Spleen (tissue), 11 donors: ENCODE data around the gene RNF212. TPM values are rescaled to one million over a fixed set of nuclear protein-coding genes. Genes with fewer than 3 reads are reported as not detected.
"Not testable (repeated sequence)": the region's sequence is repeated elsewhere in the genome, so short reads cannot be mapped to it uniquely, and the experiment has no call there.

Experiments used
- DNase-seq: peaks from one replicate; pipeline ENCODE4 v3.0.0-alpha.2; 2020
- H3K27ac ChIP-seq, 8 donors: fragments of 200-600 bp; sonication (generic) in 7 of 8; 1 replicate in 4 of 8; 2 replicates in 4 of 8; pipeline versions ENCODE4 v1.5.0 to v1.8.0; 2016 to 2021; ENCODE audit warnings: inconsistent platforms in 4 of 8, mild to moderate bottlenecking in 4 of 8, moderate library complexity in 1 of 8
- H3K27me3 ChIP-seq, 7 donors: fragments of 200-600 bp; sonication (generic) in 6 of 7; replicated peaks in 1 of 7; 1 replicate in 4 of 7; 2 replicates in 3 of 7; pipeline versions ENCODE4 v1.5.0 to v1.8.0; 2016 to 2021; ENCODE audit warnings: inconsistent platforms in 3 of 7, mild to moderate bottlenecking in 1 of 7
- H3K36me3 ChIP-seq, 6 donors: fragments of 200-600 bp; sonication (generic) in 5 of 6; 1 replicate in 4 of 6; 2 replicates in 2 of 6; pipeline versions ENCODE4 v1.5.0 to v1.8.0; 2016 to 2021; ENCODE audit warnings: inconsistent platforms in 2 of 6
- H3K4me1 ChIP-seq, 6 donors: fragments of 200-600 bp; sonication (generic) in 5 of 6; 1 replicate in 3 of 6; 2 replicates in 3 of 6; pipeline versions ENCODE4 v1.5.0 to v1.8.0; 2016 to 2021; ENCODE audit warnings: inconsistent platforms in 3 of 6
- H3K4me3 ChIP-seq, 8 donors: fragments of 200-600 bp; sonication (generic) in 7 of 8; 1 replicate in 4 of 8; 2 replicates in 4 of 8; pipeline versions ENCODE4 v1.5.0 to v1.8.0; 2016 to 2021; ENCODE audit warnings: inconsistent platforms in 4 of 8, mild to moderate bottlenecking in 4 of 8, moderate library complexity in 2 of 8
- H3K9me3 ChIP-seq, 8 donors: fragments of 200-600 bp; sonication (generic) in 7 of 8; 1 replicate in 4 of 8; 2 replicates in 4 of 8; pipeline versions ENCODE4 v1.5.0 to v1.8.0; 2016 to 2021; ENCODE audit warnings: inconsistent platforms in 4 of 8
- CTCF ChIP-seq, 11 experiments: fragments of 200-600 bp in 7 of 11; fragments of 450-650 bp in 4 of 11; sonication (generic) in 4 of 11; IDR thresholded peaks in 8 of 11; conservative IDR thresholded peaks in 3 of 11; 1 replicate in 7 of 11; 2 replicates in 4 of 11; pipeline versions ENCODE4 v1.4.0 to v1.8.0; 2016 to 2021; ENCODE audit warnings: antibody characterized with exemption in 11 of 11, inconsistent platforms in 4 of 11, mild to moderate bottlenecking in 1 of 11
- POLR2A ChIP-seq, 3 donors: fragments of 450-650 bp; IDR thresholded peaks; one replicate each; pipeline ENCODE4 v1.5.1; 2017; ENCODE audit warnings: antibody characterized with exemption in 3 of 3, mild to moderate bottlenecking in 1 of 3
- POLR2AphosphoS5 ChIP-seq, 3 donors: sonication (generic); formaldehyde crosslinking; IDR thresholded peaks; one replicate each; pipeline ENCODE4 v1.5.1; 2017; ENCODE audit warnings: antibody characterized with exemption in 3 of 3
- WGBS, 5 donors: extraction: QIAGEN DNeasy Blood & Tissue Kit in 3 of 5; methylation state at CpG; one replicate each; pipeline versions ENCODE4 v1.1.5 to v1.1.7; 2013 to 2018; 5-methylcytosine and 5-hydroxymethylcytosine counted together
- intact Hi-C: fragments of 100-400 bp; cut with DNase I; formaldehyde crosslinking; loops from one replicate; pipeline ENCODE4 v1.15.0; 2023; ENCODE audit warnings: low total_unique reads
- polyA plus RNA-seq, 3 donors: library from polyadenylated mRNA; stranded (reverse); fragments of 200-250 nt; gene quantifications; one replicate each; pipeline ENCODE4 v1.2.1, GENCODE V29; 2013
- total RNA-seq, 7 donors: library from RNA; depleted of rRNA in 3 of 7; stranded (reverse); fragments of >200 nt in 3 of 7; fragmentation: NEBNext Ultra II Directional in 4 of 7; extraction: Animal tissue kit (Norgen Biotek cat#: 25700) in 4 of 7; gene quantifications; one replicate each; pipeline versions ENCODE4 v1.1.0 to v1.2.1, GENCODE V29; 2016 to 2021
- donor health status: healthy with polysubstance abuse.
- donor health status: DM: no; HTN: no; CAD: no; lungs with moderate emphysema.
- donor health status: DM: no; HTN: no; CAD: no.
- donor health status: Bipolar disorder and iron deficiency.
- donor health status: healthy.
- donor health status: DM: no; HTN: no; CAD: no.
- donor health status: DM: yes; HTN: yes; CAD: no.

Gene RNF212
- total and polyA plus RNA-seq, 10 donors: 0.46 to 5.6 (median 2.2) TPM

- Histone ChIP-seq H3K27me3 (peaks cover 0 to 9% (median 0%) of the 10 kb centered on the region in 7 donors), H3K36me3 (no peaks in the 10 kb centered on the region), H3K4me1 (peaks cover 0 to 32% (median 8%) of the 10 kb centered on the region in 6 donors), H3K9me3 (no peaks in the 10 kb centered on the region), H3K4me3 (no peak overlapping the region), H3K27ac (peak overlapping the region in 1 of 8 donors; percentile 18)
- TF ChIP-seq POLR2AphosphoS5 (IDR thresholded peaks at IDR 0.05) (peak in 1 of 3 donors; percentile 58), POLR2A (IDR thresholded peaks at IDR 0.05) (no peak), CTCF (IDR thresholded peaks at IDR 0.05 in 8 of 11, conservative IDR thresholded peaks at IDR 0.05 in 3 of 11) (peak; percentile 99 to 100 (median 99))
- intact Hi-C loops: loop anchor here (5.0 to 10.0 kb wide), 2 partner anchors 134 to 222 kb away; no protein-coding TSS in a partner anchor
- DNase-seq: peak; percentile 91
- WGBS, 5 donors: 21 to 29% (median 25%) methylated on average over 13 of the region's 13 CpGs
Observed at GRCh38 chr4:1130316-1131186, 17.2 kb upstream of the RNF212 start.

- Histone ChIP-seq H3K4me3 (no peak overlapping the region), H3K27ac (no peak overlapping the region), H3K27me3 (peaks cover 0 to 9% (median 0%) of the 10 kb centered on the region in 7 donors), H3K9me3 (no peaks in the 10 kb centered on the region), H3K36me3 (no peaks in the 10 kb centered on the region), H3K4me1 (peaks cover 0 to 13% (median 8%) of the 10 kb centered on the region in 6 donors)
- DNase-seq: no peak
- intact Hi-C loops: no loop called here
- WGBS, 5 donors: 82 to 89% (median 85%) methylated on average over 1 of the region's 1 CpG
- no peak for TF ChIP-seq POLR2A (IDR thresholded peaks at IDR 0.05)
- TF ChIP-seq CTCF (IDR thresholded peaks at IDR 0.05 in 8 of 11, conservative IDR thresholded peaks at IDR 0.05 in 3 of 11): no peak
- TF ChIP-seq POLR2AphosphoS5 (IDR thresholded peaks at IDR 0.05): no peak
Observed at GRCh38 chr4:1126506-1126905, 13.1 kb upstream of the RNF212 start.

- H3K27me3 ChIP-seq, H3K4me1 ChIP-seq, DNase-seq, H3K9me3 ChIP-seq, intact Hi-C loops, H3K4me3 ChIP-seq, H3K36me3 ChIP-seq, H3K27ac ChIP-seq: not testable (repeated sequence)
- WGBS, 5 donors: 89 to 96% (median 92%) methylated on average over 4 of the region's 4 CpGs
Observed at GRCh38 chr4:1125466-1125865, 12.1 kb upstream of the RNF212 start.

- DNase-seq: no peak
- 72 to 87% (median 78%) methylated on average over 4 of the region's 4 CpGs for WGBS, 5 donors
- Histone ChIP-seq H3K27me3 (peaks cover 0 to 9% (median 0%) of the 10 kb centered on the region in 7 donors), H3K27ac (no peak overlapping the region), H3K4me3 (no peak overlapping the region), H3K36me3 (no peaks in the 10 kb centered on the region), H3K9me3 (no peaks in the 10 kb centered on the region), H3K4me1 (no peaks in the 10 kb centered on the region)
- no peak for TF ChIP-seq CTCF (IDR thresholded peaks at IDR 0.05 in 8 of 11, conservative IDR thresholded peaks at IDR 0.05 in 3 of 11)
- no peak for TF ChIP-seq POLR2A (IDR thresholded peaks at IDR 0.05)
- TF ChIP-seq POLR2AphosphoS5 (IDR thresholded peaks at IDR 0.05): no peak
- intact Hi-C loops: no loop called here
Observed at GRCh38 chr4:1124818-1125217, 11.5 kb upstream of the RNF212 start.
